Adrenal gland (tissue), 12 donors: ENCODE measurements around the gene ARHGAP6. TPM values are rescaled to one million over a fixed set of nuclear protein-coding genes. Genes with fewer than 3 reads are reported as not detected.

ENCODE experiments used
- DNase-seq, 7 donors: peaks; one replicate each; pipeline ENCODE4 v3.0.0-alpha.2; 2019 to 2020
- H3K27ac ChIP-seq, 5 donors: fragments of 200-600 bp; sonication (generic) in 4 of 5; 1 replicate in 3 of 5; 2 replicates in 2 of 5; pipeline versions ENCODE4 v1.5.1 to v1.8.0; 2016 to 2020; ENCODE audit warnings: mild to moderate bottlenecking in 1 of 5
- H3K27me3 ChIP-seq: fragments of 200-600 bp; 2 replicates; pipeline ENCODE4 v1.8.0; 2021
- H3K36me3 ChIP-seq, 2 donors: fragments of 200-600 bp; replicated peaks in 1 of 2; 1 replicate in 1 of 2; 2 replicates in 1 of 2; pipeline versions ENCODE4 v1.5.1 to v1.8.0; 2018 to 2022
- H3K4me1 ChIP-seq, 2 donors: fragments of 200-600 bp; replicated peaks in 1 of 2; 1 replicate in 1 of 2; 2 replicates in 1 of 2; pipeline versions ENCODE4 v1.5.1 to v1.8.0; 2018 to 2021
- H3K4me3 ChIP-seq, 4 donors: fragments of 200-600 bp; sonication (generic) in 3 of 4; one replicate each; pipeline ENCODE4 v1.5.1; 2016 to 2018
- H3K9me3 ChIP-seq, 3 donors: fragments of 200-600 bp; sonication (generic) in 1 of 3; replicated peaks in 1 of 3; 1 replicate in 2 of 3; 2 replicates in 1 of 3; pipeline versions ENCODE4 v1.5.1 to v1.8.0; 2016 to 2021
- POLR2A ChIP-seq, 2 donors: fragments of 450-650 bp; IDR thresholded peaks; one replicate each; pipeline ENCODE4 v1.6.1; 2017; ENCODE audit warnings: antibody characterized with exemption in 2 of 2, mild to moderate bottlenecking in 2 of 2, moderate library complexity in 1 of 2
- WGBS, 4 donors: extraction: QIAGEN DNeasy Blood & Tissue Kit in 2 of 4; methylation state at CpG; one replicate each; pipeline versions ENCODE4 v1.1.5 to v1.1.7; 2013 to 2017; 5-methylcytosine and 5-hydroxymethylcytosine counted together
- intact Hi-C, 2 donors: fragments of 100-400 bp; cut with DNase I; formaldehyde crosslinking; loops; one replicate each; pipeline versions ENCODE4 v1.14.1 to v1.15.0; 2022 to 2023
- polyA plus RNA-seq, 3 donors: library from polyadenylated mRNA; stranded (reverse); fragments of 200-250 nt in 2 of 3; fragments of 350-450 nt in 1 of 3; fragmentation: Illumina TruSeq in 1 of 3; extraction: RNeasy Lipid Tissue Mini Kit (QIAGEN cat#74804) in 1 of 3; gene quantifications; one replicate each; pipeline ENCODE4 v1.2.3, GENCODE V29; 2013 to 2014
- total RNA-seq, 9 donors: library from RNA; depleted of rRNA in 4 of 9; stranded (reverse); fragments of >200 nt in 4 of 9; fragments of 120-200 nt in 1 of 9; fragmentation: NEBNext Ultra II Directional in 1 of 9; extraction: Animal tissue kit (Norgen Biotek cat#: 25700) in 1 of 9; gene quantifications; one replicate each; pipeline versions ENCODE4 v1.1.0 to v1.2.4, GENCODE V29; 2013 to 2023
- TF ChIP-seq, protein P1 (sequence below), 6 experiments: fragments of 450-650 bp in 4 of 6; fragments of 200-600 bp in 2 of 6; sonication (generic) in 1 of 6; IDR thresholded peaks; 1 replicate in 5 of 6; 2 replicates in 1 of 6; pipeline versions ENCODE4 v1.5.1 to v1.8.0; 2016 to 2021; ENCODE audit warnings: antibody characterized with exemption in 6 of 6, mild to moderate bottlenecking in 2 of 6, moderate library complexity in 1 of 6
- donor health status: healthy with polysubstance abuse.
- donor health status: Bipolar disorder and iron deficiency.
- donor health status: DM: yes; HTN: yes; CAD: no.
- donor health status: DM: no; HTN: no; CAD: no.
- donor health status: DM: no; HTN: no; CAD: no.
- donor health status: DM: yes; HTN: yes; CAD: no.

Gene ARHGAP6
- total and polyA plus RNA-seq, 12 donors: 0.78 to 4.2 (median 2.7) TPM

DNA sequence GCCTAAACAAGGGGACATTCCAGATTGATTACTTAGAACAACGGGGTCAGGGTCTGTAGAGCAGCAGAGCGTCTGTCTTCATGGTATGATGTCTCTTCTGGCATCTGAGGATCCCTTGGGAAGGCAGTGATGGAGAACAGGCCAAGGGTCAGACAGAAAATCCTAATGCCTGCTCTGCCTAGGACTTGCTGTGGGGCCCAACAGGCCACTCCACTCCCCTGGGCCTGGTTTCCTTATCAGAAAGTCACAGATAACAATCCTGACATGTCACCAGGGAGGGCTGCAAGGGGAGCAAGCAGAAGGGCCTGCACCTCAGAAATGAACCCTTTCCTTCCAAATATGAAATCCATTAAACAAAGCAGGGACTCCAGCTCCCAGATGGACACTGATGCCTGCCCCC lies 21.4 kb upstream of the ARHGAP6 start:
- Histone ChIP-seq H3K4me3 (no peak overlapping the region), H3K27me3 (peaks cover 3% of the 10 kb centered on the region), H3K36me3 (no peaks in the 10 kb centered on the region), H3K4me1 (no peaks in the 10 kb centered on the region), H3K27ac (no peak overlapping the region), H3K9me3 (no peaks in the 10 kb centered on the region)
- intact Hi-C loops: no loop called here
- 32 to 46% (median 41%) methylated on average over 2 of the region's 2 CpGs for WGBS, 4 donors
- DNase-seq: no peak
- no peak for TF ChIP-seq POLR2A (IDR thresholded peaks at IDR 0.05)
- TF ChIP-seq, protein P1, sequence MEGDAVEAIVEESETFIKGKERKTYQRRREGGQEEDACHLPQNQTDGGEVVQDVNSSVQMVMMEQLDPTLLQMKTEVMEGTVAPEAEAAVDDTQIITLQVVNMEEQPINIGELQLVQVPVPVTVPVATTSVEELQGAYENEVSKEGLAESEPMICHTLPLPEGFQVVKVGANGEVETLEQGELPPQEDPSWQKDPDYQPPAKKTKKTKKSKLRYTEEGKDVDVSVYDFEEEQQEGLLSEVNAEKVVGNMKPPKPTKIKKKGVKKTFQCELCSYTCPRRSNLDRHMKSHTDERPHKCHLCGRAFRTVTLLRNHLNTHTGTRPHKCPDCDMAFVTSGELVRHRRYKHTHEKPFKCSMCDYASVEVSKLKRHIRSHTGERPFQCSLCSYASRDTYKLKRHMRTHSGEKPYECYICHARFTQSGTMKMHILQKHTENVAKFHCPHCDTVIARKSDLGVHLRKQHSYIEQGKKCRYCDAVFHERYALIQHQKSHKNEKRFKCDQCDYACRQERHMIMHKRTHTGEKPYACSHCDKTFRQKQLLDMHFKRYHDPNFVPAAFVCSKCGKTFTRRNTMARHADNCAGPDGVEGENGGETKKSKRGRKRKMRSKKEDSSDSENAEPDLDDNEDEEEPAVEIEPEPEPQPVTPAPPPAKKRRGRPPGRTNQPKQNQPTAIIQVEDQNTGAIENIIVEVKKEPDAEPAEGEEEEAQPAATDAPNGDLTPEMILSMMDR (IDR thresholded peaks at IDR 0.05): no peak

- TF ChIP-seq POLR2A (IDR thresholded peaks at IDR 0.05): no peak
- TF ChIP-seq, protein P1 (IDR thresholded peaks at IDR 0.05): no peak
- WGBS, 4 donors: 76 to 86% (median 83%) methylated on average over 3 of the region's 3 CpGs
- Histone ChIP-seq H3K27ac (no peak overlapping the region), H3K27me3 (peaks cover 11% of the 10 kb centered on the region), H3K4me3 (no peak overlapping the region), H3K36me3 (no peaks in the 10 kb centered on the region), H3K4me1 (no peaks in the 10 kb centered on the region), H3K9me3 (no peaks in the 10 kb centered on the region)
- intact Hi-C loops: no loop called here
- DNase-seq: no peak
Observed at GRCh38 chrX:11683057-11683456, 17.3 kb upstream of the ARHGAP6 start.

- no peak for DNase-seq
- TF ChIP-seq, protein P1 (IDR thresholded peaks at IDR 0.05): peak in 1 of 6 experiments; percentile 9
- no peak for TF ChIP-seq POLR2A (IDR thresholded peaks at IDR 0.05)
- Histone ChIP-seq H3K9me3 (no peaks in the 10 kb centered on the region), H3K36me3 (no peaks in the 10 kb centered on the region), H3K27ac (no peak overlapping the region), H3K4me1 (no peaks in the 10 kb centered on the region), H3K27me3 (peaks cover 17% of the 10 kb centered on the region), H3K4me3 (no peak overlapping the region)
- intact Hi-C loops: no loop called here
- 21 to 30% (median 27%) methylated on average over 5 of the region's 5 CpGs for WGBS, 4 donors
Observed at GRCh38 chrX:11678158-11678557, 12.4 kb upstream of the ARHGAP6 start.

DNA sequence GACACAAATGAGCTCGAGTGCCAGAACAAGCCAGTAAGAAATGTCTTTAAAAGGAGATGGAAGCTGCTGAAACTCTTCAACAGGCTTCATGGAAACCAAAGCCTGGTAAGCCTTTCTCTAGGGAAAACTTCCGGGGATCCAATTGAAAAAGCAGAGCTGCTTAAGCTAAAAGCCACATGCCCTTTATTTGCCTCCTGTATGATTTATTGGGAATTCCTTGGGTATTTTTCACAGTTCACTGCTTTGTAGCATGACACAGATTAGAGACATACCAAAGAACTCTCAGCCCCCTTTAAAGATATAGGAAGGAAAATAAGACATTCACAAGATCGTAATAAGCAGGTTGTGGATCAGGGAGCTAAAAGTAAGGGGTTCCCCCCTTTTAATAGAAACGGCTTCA lies 6.5 kb upstream of the ARHGAP6 start:
- H3K27me3 ChIP-seq: peaks cover 22% of the 10 kb centered on the region
- intact Hi-C loops: no loop called here
- no peak overlapping the region for H3K4me3 ChIP-seq
- no peak overlapping the region for H3K27ac ChIP-seq
- no peaks in the 10 kb centered on the region for H3K4me1 ChIP-seq
- H3K36me3 ChIP-seq: no peaks in the 10 kb centered on the region
- no peak for DNase-seq
- no peaks in the 10 kb centered on the region for H3K9me3 ChIP-seq
- no peak for TF ChIP-seq POLR2A (IDR thresholded peaks at IDR 0.05)
- TF ChIP-seq, protein P1 (IDR thresholded peaks at IDR 0.05): no peak
- 51 to 56% (median 54%) methylated on average over 4 of the region's 4 CpGs for WGBS, 4 donors
